SK-N-SH (cell line): ENCODE measurements around the gene BRD4. TPM values are rescaled to one million over a fixed set of nuclear protein-coding genes. Genes with fewer than 3 reads are reported as not detected.

Experiments used
- CTCF ChIA-PET: fragments of 300-600, 350-600 bp; formaldehyde crosslinking; extraction: SDS; loops from one replicate; lab custom pipeline; 2021; lab: Yijun Ruan, JAX
- POLR2A ChIA-PET: fragments of 350-600 bp; sonication (Branson Sonifier 250); formaldehyde crosslinking; extraction: SDS; loops from one replicate; lab custom pipeline; 2020; ENCODE audit warnings: antibody characterized with exemption, inconsistent platforms; lab: Yijun Ruan, JAX
- DNase-seq: peaks from one replicate; pipeline ENCODE4 v3.0.0; 2012
- H2AFZ ChIP-seq: fragments of 200-600 bp; sonication (generic); 2 replicates; pipeline ENCODE4 v1.8.1; 2016; ENCODE audit warnings: antibody characterized with exemption, mild to moderate bottlenecking, low read depth
- H3F3A ChIP-seq: fragments of 200-600 bp; sonication (generic); replicated peaks from 2 replicates; pipeline ENCODE3; 2016; ENCODE audit warnings: antibody characterized with exemption, mild to moderate bottlenecking; ENCODE audit not compliant: insufficient read depth
- H3K27ac ChIP-seq, 2 experiments: fragments of 200-500 bp in 1 of 2; fragments of 200-600 bp in 1 of 2; sonication (Bioruptor generic) in 1 of 2; sonication (generic), shearing (Covaris generic) in 1 of 2; 2 replicates each; pipeline versions ENCODE4 v1.5.1 to v1.6.1; 2014 to 2016; ENCODE audit warnings: low read depth in 2 of 2, inconsistent platforms in 1 of 2, low read length in 1 of 2, mild to moderate bottlenecking in 1 of 2, mixed read lengths in 1 of 2
- H3K27me3 ChIP-seq: fragments of 200-600 bp; sonication (generic), shearing (Covaris generic); 2 replicates; pipeline ENCODE4 v1.6.1; 2016; ENCODE audit warnings: mixed run types; ENCODE audit not compliant: insufficient read depth
- H3K36me3 ChIP-seq, 2 experiments: fragments of 200-500 bp in 1 of 2; fragments of 200-600 bp in 1 of 2; sonication (Bioruptor generic) in 1 of 2; sonication (generic) in 1 of 2; replicated peaks in 1 of 2; 2 replicates each; pipeline versions ENCODE3 to v1.5.1; 2014 to 2016; ENCODE audit warnings: low read length in 1 of 2, mild to moderate bottlenecking in 1 of 2; ENCODE audit not compliant: insufficient read depth in 2 of 2, control insufficient read depth in 1 of 2
- H3K4me1 ChIP-seq, 2 experiments: fragments of 200-500 bp in 1 of 2; fragments of 200-600 bp in 1 of 2; sonication (Bioruptor generic) in 1 of 2; sonication (generic), shearing (Covaris generic) in 1 of 2; 2 replicates each; pipeline versions ENCODE4 v1.5.1 to v1.6.1; 2014 to 2016; ENCODE audit warnings: low read depth in 1 of 2, low read length in 1 of 2, mixed run types in 1 of 2; ENCODE audit not compliant: insufficient read depth in 2 of 2, control insufficient read depth in 1 of 2
- H3K4me2 ChIP-seq: fragments of 200-600 bp; sonication (generic), shearing (Covaris generic); 2 replicates; pipeline ENCODE4 v1.6.1; 2017; ENCODE audit warnings: mixed run types
- H3K4me3 ChIP-seq, 2 experiments: fragments of 200-500 bp in 1 of 2; fragments of 200-600 bp in 1 of 2; sonication (Bioruptor generic) in 1 of 2; sonication (generic), shearing (Covaris generic) in 1 of 2; 2 replicates each; pipeline versions ENCODE4 v1.5.1 to v1.8.1; 2014 to 2016; ENCODE audit warnings: low read depth in 2 of 2, inconsistent platforms in 1 of 2, low read length in 1 of 2, mild to moderate bottlenecking in 1 of 2, mixed read lengths in 1 of 2, moderate library complexity in 1 of 2
- H3K79me2 ChIP-seq: fragments of 200-600 bp; sonication (generic); 2 replicates; pipeline ENCODE4 v1.8.1; 2017; ENCODE audit warnings: mild to moderate bottlenecking; ENCODE audit not compliant: insufficient read depth
- H3K9ac ChIP-seq: fragments of 200-600 bp; sonication (generic); 2 replicates; pipeline ENCODE4 v1.6.1; 2017; ENCODE audit warnings: mixed run types
- H3K9me2 ChIP-seq: fragments of 200-600 bp; sonication (generic); 2 replicates; pipeline ENCODE4 v1.6.1; 2017; ENCODE audit warnings: mixed run types
- H3K9me3 ChIP-seq: fragments of 200-600 bp; sonication (generic); 2 replicates; pipeline ENCODE4 v1.6.1; 2017; ENCODE audit warnings: mixed run types, mild to moderate bottlenecking, moderate library complexity
- H4K20me1 ChIP-seq: fragments of 200-600 bp; sonication (generic); 2 replicates; pipeline ENCODE4 v1.6.1; 2017; ENCODE audit warnings: mild to moderate bottlenecking, mixed run types; ENCODE audit not compliant: insufficient read depth
- CTCF ChIP-seq: fragments of 200-600 bp; sonication (generic); IDR thresholded peaks from 2 replicates; pipeline ENCODE4 v1.6.1; 2017; ENCODE audit warnings: antibody characterized with exemption, mild to moderate bottlenecking, moderate library complexity
- EP300 ChIP-seq, 2 experiments: IDR thresholded peaks; 2 replicates each; pipeline versions ENCODE4 v1.4.0 to v1.6.1; 2012; ENCODE audit warnings: borderline replicate concordance in 1 of 2, low read depth in 1 of 2, low read length in 1 of 2
- FOSL2 ChIP-seq: IDR thresholded peaks from 2 replicates; pipeline ENCODE4 v1.4.0; 2012; ENCODE audit warnings: low read depth, mild to moderate bottlenecking, moderate library complexity, borderline replicate concordance
- GABPA ChIP-seq: IDR thresholded peaks from 2 replicates; pipeline ENCODE4 v1.4.0; 2012; ENCODE audit warnings: low read depth, mild to moderate bottlenecking
- GATA2 ChIP-seq: sonication (generic); formaldehyde crosslinking; IDR thresholded peaks from 2 replicates; pipeline ENCODE4 v1.5.0; 2020; ENCODE audit warnings: mild to moderate bottlenecking, missing genetic modification reagents
- IRF3 ChIP-seq: fragments of 150-350 bp; IDR thresholded peaks from 2 replicates; pipeline ENCODE4 v1.6.1; 2016; ENCODE audit warnings: mild to moderate bottlenecking, low read depth, low read length
- MAX ChIP-seq: IDR thresholded peaks from 2 replicates; pipeline ENCODE4 v1.4.0; 2012; ENCODE audit warnings: low read depth
- MXI1 ChIP-seq: IDR thresholded peaks from 2 replicates; pipeline ENCODE4 v1.6.1; 2012; ENCODE audit warnings: mild to moderate bottlenecking, low read depth, low read length, improper control_type of control experiment
- PBX3 ChIP-seq: IDR thresholded peaks from 2 replicates; pipeline ENCODE4; 2012
- POLR2AphosphoS5 ChIP-seq: IDR thresholded peaks from 2 replicates; pipeline ENCODE4 v1.6.1; 2012; ENCODE audit warnings: low read depth, low read length
- RCOR1 ChIP-seq: fragments of 150-350 bp; IDR thresholded peaks from 2 replicates; pipeline ENCODE4 v1.6.1; 2017; ENCODE audit warnings: antibody characterized with exemption, low read length
- REST ChIP-seq: IDR thresholded peaks from 2 replicates; pipeline ENCODE4 v1.6.1; 2012; ENCODE audit warnings: mild to moderate bottlenecking, low read depth, low read length, moderate library complexity
- SMC3 ChIP-seq: IDR thresholded peaks from 2 replicates; pipeline ENCODE4 v1.6.1; 2012; ENCODE audit warnings: low read depth, low read length, improper control_type of control experiment
- TAF1 ChIP-seq: IDR thresholded peaks from 2 replicates; pipeline ENCODE4 v1.6.1; 2012; ENCODE audit warnings: low read depth, mild to moderate bottlenecking, low read length, moderate library complexity, borderline replicate concordance
- TEAD4 ChIP-seq: IDR thresholded peaks from 2 replicates; pipeline ENCODE4 v1.4.0; 2012; ENCODE audit warnings: mild to moderate bottlenecking, borderline replicate concordance; ENCODE audit not compliant: insufficient read depth
- USF1 ChIP-seq: IDR thresholded peaks from 2 replicates; pipeline ENCODE4 v1.4.0; 2012; ENCODE audit warnings: low read depth, borderline replicate concordance
- USF2 ChIP-seq: fragments of 150-350 bp; IDR thresholded peaks from 2 replicates; pipeline ENCODE4 v1.6.1; 2017; ENCODE audit warnings: antibody characterized with exemption, low read length, low read depth, borderline replicate concordance
- YY1 ChIP-seq: IDR thresholded peaks from 2 replicates; pipeline ENCODE4 v1.4.0; 2012; ENCODE audit warnings: low read depth, mild to moderate bottlenecking
- WGBS: methylation state at CpG from one replicate; pipeline ENCODE4 v1.1.6; 2017; ENCODE audit warnings: low lambda C conversion rate; 5-methylcytosine and 5-hydroxymethylcytosine counted together
- polyA plus RNA-seq, 3 experiments: library from polyadenylated mRNA; depleted of rRNA; stranded (reverse); fragments of >200 nt; gene quantifications; 2 replicates each; pipeline ENCODE4 v1.2.3, GENCODE V29; 2012

Gene BRD4
- polyA plus RNA-seq, 1 of the 3 experiments (the other 2 are of a cell fraction), result 10.0 TPM

- H3K36me3 ChIP-seq, result peaks cover 24 to 55% of the 10 kb centered on the region in 2 experiments
- H3K4me2 ChIP-seq, result no peak overlapping the region
- no peak overlapping the region for H3K4me3 ChIP-seq
- no peak overlapping the region for H3K9ac ChIP-seq
- no peaks in the 10 kb centered on the region for H3K9me3 ChIP-seq
- WGBS, result 100% methylated on average over 3 of the region's 3 CpGs
- H2AFZ ChIP-seq, result no peak overlapping the region
- peaks cover 19% of the 10 kb centered on the region; the same call in 1 of the 2 replicates for H3K79me2 ChIP-seq
- no peak overlapping the region for H3K27ac ChIP-seq
- CTCF ChIA-PET, result interaction anchor here (1.2 kb wide), 1 partner anchor 86 kb away, joined by 3 read pairs; no protein-coding TSS in a partner anchor
- DNase-seq, result no peak
- TF ChIP-seq USF2, result no peak
- TF ChIP-seq GATA2 (CRISPR knock-in tag), result no peak
- no peak for TF ChIP-seq REST
- no peak for TF ChIP-seq POLR2AphosphoS5
- no peak for TF ChIP-seq CTCF
- no peak for TF ChIP-seq TEAD4
- POLR2A ChIA-PET, result no interaction called here
- no peaks in the 10 kb centered on the region for H3K9me2 ChIP-seq
- H4K20me1 ChIP-seq, result no peaks in the 10 kb centered on the region
- no peaks in the 10 kb centered on the region for H3F3A ChIP-seq
- H3K27me3 ChIP-seq, result no peaks in the 10 kb centered on the region
- H3K4me1 ChIP-seq, result no peaks in the 10 kb centered on the region; a peak in 1 of 4 replicates
Observed at GRCh38 chr19:15367439-15367838, 35.1 kb upstream of the BRD4 start.

- Histone ChIP-seq H3K9me2 (no peaks in the 10 kb centered on the region), H3K4me3 (no peak overlapping the region), H2AFZ (no peak overlapping the region), H3K36me3 (peaks cover 11 to 53% of the 10 kb centered on the region in 2 experiments), H3K79me2 (peaks cover 13% of the 10 kb centered on the region; the same call in 1 of the 2 replicates), H3K9me3 (no peaks in the 10 kb centered on the region), H3F3A (no peaks in the 10 kb centered on the region), H3K4me2 (no peak overlapping the region), H3K9ac (no peak overlapping the region), H4K20me1 (no peaks in the 10 kb centered on the region), H3K27me3 (no peaks in the 10 kb centered on the region), H3K27ac (no peak overlapping the region), H3K4me1 (no peaks in the 10 kb centered on the region; a peak in 1 of 4 replicates)
- ChIA-PET POLR2A (no interaction called here), CTCF (no interaction called here)
- 80% methylated on average over 2 of the region's 6 CpGs for WGBS
- DNase-seq, result no peak
- TF ChIP-seq MXI1 (no peak), USF1 (no peak), TEAD4 (no peak), PBX3 (no peak), TAF1 (no peak), RCOR1 (no peak), MAX (no peak), SMC3 (no peak), GABPA (no peak), FOSL2 (no peak), EP300 (IDR thresholded peaks at IDR 0.05; ENCODE audit: borderline replicate concordance in 1 of 2, low read depth in 1 of 2, low read length in 1 of 2) (no peak), YY1 (no peak), IRF3 (no peak)
Observed at GRCh38 chr19:15365264-15365663, 32.9 kb upstream of the BRD4 start.
